Mucosa of descending colon (tissue), 3 donors: ENCODE data around the gene ADARB1. TPM values are rescaled to one million over a fixed set of nuclear protein-coding genes. Genes with fewer than 3 reads are reported as not detected.

Experiments
- ATAC-seq: fragments of 200-7000 bp; cut with Tn5 transposase; one replicate; pipeline ENCODE4 v1.9.1; 2020; ENCODE audit warnings: mild to moderate bottlenecking, moderate library complexity
- DNase-seq, 3 donors: peaks; one replicate each; pipeline ENCODE4 v3.0.0-alpha.2; 2020
- H3K36me3 ChIP-seq: fragments of 200-600 bp; one replicate; pipeline ENCODE4 v1.8.0; 2021; ENCODE audit warnings: low read depth, mild to moderate bottlenecking
- H3K4me1 ChIP-seq: fragments of 200-600 bp; one replicate; pipeline ENCODE4 v1.8.0; 2021; ENCODE audit warnings: low read depth, mild to moderate bottlenecking
- H3K4me3 ChIP-seq: fragments of 200-600 bp; one replicate; pipeline ENCODE4 v1.8.0; 2021; ENCODE audit warnings: mild to moderate bottlenecking
- H3K9me3 ChIP-seq: fragments of 200-600 bp; one replicate; pipeline ENCODE4 v1.8.0; 2021; ENCODE audit warnings: mild to moderate bottlenecking
- intact Hi-C, 2 donors: fragments of 100-400 bp; cut with DNase I in 1 of 2; cut with micrococcal nuclease in 1 of 2; formaldehyde crosslinking; loops; one replicate each; pipeline versions ENCODE4 v1.11.0 to v1.11.1; 2022; cut with DNase I, micrococcal nuclease
- total RNA-seq, 3 donors: library from RNA; stranded (reverse); fragmentation: NEBNext Ultra II Directional in 2 of 3; extraction: Animal tissue kit (Norgen Biotek cat#: 25700) in 2 of 3; gene quantifications; one replicate each; pipeline versions ENCODE4 v1.2.1 to v1.2.4, GENCODE V29; 2021 to 2023
- TF ChIP-seq, protein P1 (sequence below): fragments of 200-600 bp; IDR thresholded peaks from one replicate; pipeline ENCODE4 v1.8.0; 2022; ENCODE audit warnings: antibody characterized with exemption, mild to moderate bottlenecking
- donor health status: DM: no; HTN: no; CAD: no; lungs with moderate emphysema.
- donor health status: DM: no; HTN: no; CAD: no.
- donor health status: DM: no; HTN: yes; CAD: no.

Gene ADARB1
- total RNA-seq, 3 donors from 2014 or later, result 5.4 to 91.2 (median 8.8) TPM

GRCh38 chr21:45166931-45167330, 92.6 kb downstream of the ADARB1 start:
- no peak overlapping the region for H3K4me3 ChIP-seq
- intact Hi-C loops, result no loop called here
- TF ChIP-seq, protein P1, sequence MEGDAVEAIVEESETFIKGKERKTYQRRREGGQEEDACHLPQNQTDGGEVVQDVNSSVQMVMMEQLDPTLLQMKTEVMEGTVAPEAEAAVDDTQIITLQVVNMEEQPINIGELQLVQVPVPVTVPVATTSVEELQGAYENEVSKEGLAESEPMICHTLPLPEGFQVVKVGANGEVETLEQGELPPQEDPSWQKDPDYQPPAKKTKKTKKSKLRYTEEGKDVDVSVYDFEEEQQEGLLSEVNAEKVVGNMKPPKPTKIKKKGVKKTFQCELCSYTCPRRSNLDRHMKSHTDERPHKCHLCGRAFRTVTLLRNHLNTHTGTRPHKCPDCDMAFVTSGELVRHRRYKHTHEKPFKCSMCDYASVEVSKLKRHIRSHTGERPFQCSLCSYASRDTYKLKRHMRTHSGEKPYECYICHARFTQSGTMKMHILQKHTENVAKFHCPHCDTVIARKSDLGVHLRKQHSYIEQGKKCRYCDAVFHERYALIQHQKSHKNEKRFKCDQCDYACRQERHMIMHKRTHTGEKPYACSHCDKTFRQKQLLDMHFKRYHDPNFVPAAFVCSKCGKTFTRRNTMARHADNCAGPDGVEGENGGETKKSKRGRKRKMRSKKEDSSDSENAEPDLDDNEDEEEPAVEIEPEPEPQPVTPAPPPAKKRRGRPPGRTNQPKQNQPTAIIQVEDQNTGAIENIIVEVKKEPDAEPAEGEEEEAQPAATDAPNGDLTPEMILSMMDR, result no peak
- no peak for DNase-seq
- ATAC-seq, result no peak
- H3K9me3 ChIP-seq, result no peaks in the 10 kb centered on the region
- no peaks in the 10 kb centered on the region for H3K4me1 ChIP-seq
- no peaks in the 10 kb centered on the region for H3K36me3 ChIP-seq

- DNase-seq (no peak), ATAC-seq (no peak)
- no peaks in the 10 kb centered on the region for H3K9me3 ChIP-seq
- no peak overlapping the region for H3K4me3 ChIP-seq
- TF ChIP-seq, protein P1, result no peak
- intact Hi-C loops, result no loop called here
- H3K4me1 ChIP-seq, result no peaks in the 10 kb centered on the region
- H3K36me3 ChIP-seq, result no peaks in the 10 kb centered on the region
Observed at GRCh38 chr21:45167796-45168222, 93.4 kb downstream of the ADARB1 start.

GRCh38 chr21:45168522-45168921, 94.1 kb downstream of the ADARB1 start:
- H3K36me3 ChIP-seq, result no peaks in the 10 kb centered on the region
- no peak for DNase-seq
- ATAC-seq, result no peak
- H3K4me3 ChIP-seq, result no peak overlapping the region
- TF ChIP-seq, protein P1, result no peak
- intact Hi-C loops, result no loop called here
- H3K9me3 ChIP-seq, result no peaks in the 10 kb centered on the region
- H3K4me1 ChIP-seq, result no peaks in the 10 kb centered on the region

DNA sequence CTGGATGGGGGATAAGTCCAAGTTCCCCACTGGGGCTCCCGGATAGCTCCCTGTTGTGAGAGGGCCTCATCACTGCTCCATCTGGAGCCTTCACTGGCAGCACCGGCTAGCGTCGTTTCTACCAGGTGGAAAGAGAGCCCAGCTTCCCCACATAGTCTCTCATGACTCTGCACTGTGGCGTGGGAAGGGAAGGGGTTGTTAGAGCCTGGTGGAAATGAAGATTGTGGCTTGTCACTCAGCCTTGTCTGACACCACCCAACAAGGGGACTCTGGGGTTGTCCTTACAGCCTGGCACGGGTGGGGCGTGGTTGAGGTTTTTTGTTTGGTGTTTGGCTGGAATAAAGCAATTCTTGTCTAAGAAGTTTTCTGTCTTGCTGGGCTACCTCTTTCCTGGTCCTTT, 94.6 kb downstream of the ADARB1 start:
- H3K4me3 ChIP-seq, result no peak overlapping the region
- TF ChIP-seq, protein P1, result no peak
- H3K9me3 ChIP-seq, result no peaks in the 10 kb centered on the region
- no peaks in the 10 kb centered on the region for H3K36me3 ChIP-seq
- no peaks in the 10 kb centered on the region for H3K4me1 ChIP-seq
- intact Hi-C loops, result no loop called here
- no peak for DNase-seq
- ATAC-seq, result no peak

- Histone ChIP-seq H3K4me1 (no peaks in the 10 kb centered on the region), H3K36me3 (no peaks in the 10 kb centered on the region), H3K9me3 (no peaks in the 10 kb centered on the region), H3K4me3 (no peak overlapping the region)
- TF ChIP-seq, protein P1, result no peak
- intact Hi-C loops, result no loop called here
- DNase-seq (no peak), ATAC-seq (no peak)
Observed at GRCh38 chr21:45169682-45170081, 95.3 kb downstream of the ADARB1 start.

DNA sequence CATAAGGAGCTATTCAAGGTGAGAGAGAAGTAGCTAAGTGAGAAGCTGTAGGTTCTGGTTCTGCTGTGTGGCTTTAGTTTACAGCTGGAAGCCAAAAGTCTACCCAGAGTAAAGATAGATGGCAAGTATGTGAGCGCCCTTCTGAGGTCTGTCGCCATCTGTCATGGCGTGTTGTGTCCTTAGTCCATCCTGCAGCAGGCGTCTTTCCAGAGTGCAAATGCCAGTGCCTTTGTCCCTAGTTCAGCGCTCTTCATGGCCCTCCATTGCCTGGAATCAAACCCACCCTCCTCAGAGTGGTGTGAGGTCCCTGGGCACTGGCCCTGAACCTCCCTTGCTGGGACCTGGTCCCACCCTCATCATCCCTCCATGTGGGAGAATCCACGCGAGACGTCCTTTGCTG, 96.6 kb downstream of the ADARB1 start:
- Histone ChIP-seq H3K9me3 (no peaks in the 10 kb centered on the region), H3K4me1 (no peaks in the 10 kb centered on the region), H3K4me3 (no peak overlapping the region), H3K36me3 (no peaks in the 10 kb centered on the region)
- TF ChIP-seq, protein P1, result no peak
- DNase-seq (no peak), ATAC-seq (no peak)
- intact Hi-C loops, result no loop called here
